Coronary artery (tissue), 2 donors: Measurements from ENCODE around the gene GAB3.

Experiments used
- DNase-seq: peaks from one replicate; pipeline ENCODE4 v3.0.0-alpha.2; 2017; ENCODE audit warnings: low spot score
- H3K27ac ChIP-seq, 2 donors: fragments of 200-600 bp; sonication (generic); one replicate each; pipeline ENCODE4 v1.5.1; 2016 to 2019
- H3K4me3 ChIP-seq: fragments of 200-600 bp; sonication (generic); 2 replicates; pipeline ENCODE4 v1.5.1; 2016; ENCODE audit warnings: mild to moderate bottlenecking, moderate library complexity
- TF ChIP-seq, protein P1 (sequence below): fragments of 200-600 bp; sonication (generic); IDR thresholded peaks from one replicate; pipeline ENCODE4 v1.5.1; 2019; ENCODE audit warnings: antibody characterized with exemption

The GAB3 gene

DNA sequence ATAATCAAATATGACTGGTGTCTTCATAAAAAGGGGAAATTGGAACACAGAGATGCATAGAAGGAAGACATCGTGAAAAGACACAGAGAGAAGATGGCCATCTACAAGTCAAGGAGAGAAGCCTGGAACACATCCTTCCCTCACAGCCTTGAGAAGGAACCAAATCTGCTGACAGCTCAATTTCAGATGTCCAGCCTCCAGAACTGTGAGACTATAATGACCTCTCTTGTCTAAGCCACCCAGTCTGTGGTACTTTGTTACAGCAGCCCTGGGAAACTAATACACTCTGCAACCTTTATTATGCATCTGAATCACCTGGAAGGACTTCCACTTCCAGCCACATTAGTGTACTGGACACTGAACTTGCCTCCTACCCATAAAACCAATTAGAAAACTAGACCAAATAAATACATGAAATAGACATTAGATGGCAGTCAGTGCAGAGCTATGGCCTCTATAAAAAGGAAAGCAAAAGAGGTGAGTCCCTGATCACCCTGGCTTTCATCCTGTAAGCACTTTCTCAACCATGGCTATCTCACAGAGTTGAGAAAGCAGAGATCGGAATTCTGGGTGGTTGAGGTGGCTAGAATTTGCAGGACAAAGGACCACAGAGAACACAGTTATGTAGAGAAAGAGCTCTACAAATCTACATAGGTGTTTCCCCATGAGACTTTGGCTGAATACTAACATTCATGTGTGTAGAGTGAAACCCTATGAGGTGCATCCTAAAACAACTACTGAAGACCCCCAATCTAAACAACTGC is 25.7 kb downstream of the GAB3 start:
- TF ChIP-seq, protein P1, sequence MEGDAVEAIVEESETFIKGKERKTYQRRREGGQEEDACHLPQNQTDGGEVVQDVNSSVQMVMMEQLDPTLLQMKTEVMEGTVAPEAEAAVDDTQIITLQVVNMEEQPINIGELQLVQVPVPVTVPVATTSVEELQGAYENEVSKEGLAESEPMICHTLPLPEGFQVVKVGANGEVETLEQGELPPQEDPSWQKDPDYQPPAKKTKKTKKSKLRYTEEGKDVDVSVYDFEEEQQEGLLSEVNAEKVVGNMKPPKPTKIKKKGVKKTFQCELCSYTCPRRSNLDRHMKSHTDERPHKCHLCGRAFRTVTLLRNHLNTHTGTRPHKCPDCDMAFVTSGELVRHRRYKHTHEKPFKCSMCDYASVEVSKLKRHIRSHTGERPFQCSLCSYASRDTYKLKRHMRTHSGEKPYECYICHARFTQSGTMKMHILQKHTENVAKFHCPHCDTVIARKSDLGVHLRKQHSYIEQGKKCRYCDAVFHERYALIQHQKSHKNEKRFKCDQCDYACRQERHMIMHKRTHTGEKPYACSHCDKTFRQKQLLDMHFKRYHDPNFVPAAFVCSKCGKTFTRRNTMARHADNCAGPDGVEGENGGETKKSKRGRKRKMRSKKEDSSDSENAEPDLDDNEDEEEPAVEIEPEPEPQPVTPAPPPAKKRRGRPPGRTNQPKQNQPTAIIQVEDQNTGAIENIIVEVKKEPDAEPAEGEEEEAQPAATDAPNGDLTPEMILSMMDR, result no peak
- Histone ChIP-seq H3K27ac (no peak overlapping the region), H3K4me3 (no peak overlapping the region)
- no peak for DNase-seq

DNA sequence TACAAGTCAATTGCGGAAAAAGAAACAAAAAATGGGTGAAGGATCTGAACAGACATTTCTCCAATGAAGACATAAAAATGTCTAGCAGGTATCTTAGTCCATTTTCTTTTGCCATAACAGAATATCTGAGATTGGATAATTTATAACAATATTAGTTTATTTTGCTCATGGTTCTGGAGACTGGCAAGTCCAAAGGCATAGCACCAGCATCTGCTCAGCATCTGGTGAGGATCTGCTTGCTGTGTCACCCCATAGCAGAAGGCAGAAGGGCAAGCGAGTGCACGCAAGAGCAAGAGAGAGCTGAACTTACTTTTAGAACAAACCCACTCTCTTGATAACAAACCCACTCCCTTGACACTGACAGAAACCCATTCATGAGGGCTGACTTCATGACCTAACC is 29.7 kb downstream of the GAB3 start:
- TF ChIP-seq, protein P1, result no peak
- DNase-seq, result no peak
- no peak overlapping the region for H3K27ac ChIP-seq
- H3K4me3 ChIP-seq, result no peak overlapping the region

DNA sequence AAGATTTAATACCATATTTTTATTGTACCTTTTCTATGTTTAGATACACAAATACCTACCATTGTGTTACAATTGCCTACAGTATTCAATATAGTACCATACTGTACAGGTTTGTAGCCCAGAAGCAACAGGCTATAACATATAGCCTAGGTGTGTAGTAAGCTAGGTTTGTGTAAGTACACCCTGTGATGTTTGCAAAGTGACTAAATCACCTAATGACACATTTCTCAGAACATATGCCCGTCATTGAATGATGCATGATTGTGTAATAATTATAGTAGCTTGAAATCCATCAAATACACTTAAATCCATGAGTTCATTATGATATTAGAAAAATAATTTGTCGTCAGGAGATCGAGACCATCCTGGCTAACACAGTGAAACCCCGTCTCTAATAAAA is 30.8 kb downstream of the GAB3 start:
- TF ChIP-seq, protein P1, result no peak
- DNase-seq, result no peak
- H3K27ac ChIP-seq, result no peak overlapping the region
- H3K4me3 ChIP-seq, result no peak overlapping the region

DNA sequence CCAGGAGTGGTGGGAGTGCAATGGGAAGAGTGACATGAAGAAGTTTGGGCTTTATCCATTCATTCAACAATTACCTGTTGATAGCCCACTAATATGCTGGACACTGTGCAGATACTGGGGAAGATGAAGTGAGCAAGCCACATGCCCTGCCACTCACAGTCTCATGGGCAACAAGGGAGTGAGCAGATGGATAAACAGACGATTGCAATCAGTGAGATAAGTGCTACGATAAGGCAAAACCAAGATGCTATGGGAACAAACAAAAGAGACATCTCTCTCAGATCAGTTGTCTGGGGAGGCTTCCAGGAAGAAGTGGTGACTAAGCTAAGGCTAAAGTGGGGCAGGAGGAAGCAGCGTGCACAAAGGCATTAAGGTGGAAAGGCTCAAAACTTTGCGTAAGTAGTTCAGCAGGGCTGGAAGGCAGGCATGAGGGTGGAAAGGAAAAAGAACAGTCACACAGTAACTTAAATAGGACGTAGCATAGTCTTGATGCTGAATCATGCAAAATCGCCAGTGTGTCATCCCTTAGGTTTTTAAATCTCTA is 31.7 kb downstream of the GAB3 start:
- TF ChIP-seq, protein P1, result no peak
- no peak for DNase-seq
- H3K27ac ChIP-seq, result no peak overlapping the region
- H3K4me3 ChIP-seq, result no peak overlapping the region

DNA sequence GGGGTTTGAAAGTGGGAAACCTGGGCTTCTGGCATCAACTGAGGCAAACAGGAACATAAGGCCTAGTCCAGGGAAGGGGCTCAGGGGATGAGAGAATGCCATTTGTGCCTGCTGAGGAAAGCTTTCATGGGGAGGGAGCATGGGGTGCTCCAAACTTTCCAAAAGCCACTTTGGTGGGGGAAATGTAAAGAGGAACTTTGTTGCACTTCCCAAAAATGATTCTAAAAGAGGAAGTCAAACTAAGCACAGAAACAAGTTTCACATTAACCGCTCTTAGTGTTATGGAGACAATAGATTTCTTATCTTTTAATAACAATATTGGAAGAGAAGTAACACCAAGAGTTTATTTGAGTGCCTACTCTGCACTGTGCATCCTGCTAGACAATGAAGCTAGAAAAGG is 32.3 kb downstream of the GAB3 start:
- Histone ChIP-seq H3K4me3 (no peak overlapping the region), H3K27ac (no peak overlapping the region)
- TF ChIP-seq, protein P1, result no peak
- DNase-seq, result no peak

DNA sequence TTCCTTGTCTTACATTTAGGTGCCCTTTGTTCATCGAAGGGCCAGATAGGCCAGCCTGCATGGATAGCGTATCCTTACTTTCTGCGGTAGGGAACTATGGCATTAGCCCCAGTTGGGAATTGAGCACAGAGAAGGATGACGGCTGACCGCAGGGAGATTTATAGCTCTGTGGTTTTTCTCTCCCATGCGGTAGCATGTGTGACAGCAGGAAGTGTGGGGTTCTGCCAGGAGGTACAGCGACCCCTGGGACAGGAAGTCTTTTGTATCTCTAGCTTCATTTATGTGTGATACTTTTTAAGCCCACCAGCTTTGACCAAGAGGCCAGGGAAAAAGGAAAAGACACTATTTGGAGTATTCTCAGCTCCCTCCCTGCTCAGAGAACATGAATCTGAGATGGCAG is 33.1 kb downstream of the GAB3 start:
- DNase-seq, result no peak
- Histone ChIP-seq H3K27ac (no peak overlapping the region), H3K4me3 (no peak overlapping the region)
- TF ChIP-seq, protein P1, result no peak

DNA sequence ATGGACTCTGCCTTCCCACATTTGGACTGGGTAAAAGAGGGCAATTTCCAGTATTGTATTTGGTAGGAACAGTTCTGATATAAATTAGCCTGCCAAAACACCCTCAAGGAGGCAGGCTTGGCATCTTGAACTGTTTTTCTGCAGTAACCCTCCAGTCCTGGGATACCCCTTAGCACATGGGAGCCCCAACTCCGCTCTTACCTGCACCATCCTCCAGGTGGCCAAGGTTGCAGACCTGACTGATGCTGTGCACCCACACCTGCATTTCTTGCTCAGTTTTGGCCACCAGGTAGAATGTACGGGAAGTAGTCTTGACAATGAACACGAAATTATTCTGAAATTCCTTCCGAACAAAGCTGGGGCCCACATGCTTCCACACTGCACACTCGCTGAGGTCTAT is 35.1 kb downstream of the GAB3 start:
- DNase-seq, result no peak
- TF ChIP-seq, protein P1, result no peak
- Histone ChIP-seq H3K27ac (no peak overlapping the region), H3K4me3 (no peak overlapping the region)
